Suppressor macrophage treated with lipopolysaccharide for 1 hour (primary cell): ENCODE results near the gene CACNA1C.

Experiments used
- DNase-seq, 3 donors: peaks; one replicate each; pipeline ENCODE4 v3.0.0-alpha.2; 2020 to 2022

CACNA1C gene

DNA sequence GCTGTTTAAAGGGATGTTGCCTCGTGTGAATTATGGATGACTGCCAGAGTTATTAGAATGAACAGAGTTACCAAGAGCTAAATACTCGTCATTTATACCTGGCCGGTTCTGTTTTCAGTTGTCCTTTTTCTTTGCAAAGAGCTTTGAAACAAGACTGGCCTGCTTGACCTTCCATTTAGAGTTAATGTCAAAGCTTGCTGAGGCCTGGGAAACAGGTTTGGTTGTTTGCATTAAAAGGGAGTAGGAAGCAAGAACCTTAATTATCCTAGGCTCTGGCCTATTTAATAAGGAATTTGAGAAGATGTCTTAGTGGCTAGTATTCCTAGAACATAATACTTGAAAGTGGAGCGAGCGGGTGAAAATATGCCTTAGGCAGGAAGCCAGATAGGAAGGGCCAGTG lies 233.3 kb downstream of the CACNA1C start:
- no peak for DNase-seq

DNA sequence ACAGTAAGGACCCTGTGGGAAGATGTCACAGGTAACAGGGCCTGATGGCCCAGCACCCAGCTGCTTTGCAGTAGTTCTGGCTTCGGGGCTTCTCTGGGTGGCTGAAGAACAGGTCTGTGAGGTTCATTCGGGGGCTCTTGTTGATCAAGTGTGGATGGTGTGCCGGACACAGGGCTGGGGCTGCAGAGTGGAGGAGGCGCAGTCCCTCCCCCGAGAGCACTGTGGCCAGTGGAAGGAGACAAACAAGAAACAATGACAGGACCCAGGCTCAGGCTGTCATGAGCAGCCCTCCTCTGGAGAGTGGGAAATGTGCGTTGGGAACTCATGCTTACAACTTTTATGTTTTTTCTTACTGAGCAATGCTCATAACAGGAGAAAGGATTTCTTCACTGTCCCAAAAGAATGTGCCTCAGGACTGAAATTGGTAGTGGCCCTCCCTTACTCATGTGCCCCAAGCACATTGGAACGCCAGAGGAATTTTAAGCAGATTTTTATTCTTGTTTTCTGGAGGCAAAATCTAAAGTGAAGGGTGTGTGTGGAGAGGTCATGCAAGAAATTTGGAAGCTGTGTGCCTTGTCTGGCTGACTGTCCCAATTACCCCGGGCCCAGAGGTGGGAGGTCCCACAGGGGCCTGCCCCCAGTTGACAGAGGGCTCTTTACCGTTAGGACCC lies 233.8 kb downstream of the CACNA1C start:
- no peak for DNase-seq

DNA sequence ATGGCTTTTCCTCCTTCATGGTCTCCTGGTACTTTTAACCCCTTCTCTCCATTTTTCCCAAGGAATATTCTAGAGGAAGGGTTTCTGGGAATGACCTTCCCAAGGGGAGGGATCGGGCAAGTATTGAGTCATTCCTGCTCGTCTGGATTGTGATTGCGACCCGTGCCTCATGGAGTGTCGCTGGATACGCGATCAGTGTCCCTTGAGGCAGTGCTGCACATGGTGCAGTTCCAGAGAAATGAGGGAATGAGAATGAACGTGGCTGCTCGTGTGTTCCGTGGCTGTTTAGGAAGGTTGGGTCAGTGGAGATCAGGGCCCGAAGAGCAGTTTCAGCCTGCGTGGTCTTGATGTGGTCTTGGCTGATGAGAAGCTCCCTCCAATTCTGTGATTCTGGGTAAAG lies 234.4 kb downstream of the CACNA1C start:
- no peak for DNase-seq

DNA sequence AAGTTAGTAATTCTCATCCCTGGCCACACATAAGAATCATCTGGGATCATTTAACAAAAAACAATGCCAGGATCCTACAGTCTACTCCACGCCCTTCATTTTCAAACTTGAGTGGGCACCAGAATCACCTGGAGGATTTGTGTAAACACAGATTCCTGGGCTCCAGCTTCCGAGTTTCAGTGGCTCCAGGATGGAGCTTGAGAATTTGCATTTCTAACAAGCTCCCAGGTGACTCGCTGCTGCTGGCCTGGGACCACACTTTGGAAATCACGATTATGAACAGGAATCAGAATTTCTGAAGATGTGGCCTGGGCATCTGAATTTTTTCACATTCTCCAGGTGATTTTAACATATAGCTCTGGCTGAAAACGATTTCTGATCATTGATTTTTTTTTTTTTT lies 234.8 kb downstream of the CACNA1C start:
- no peak for DNase-seq

DNA sequence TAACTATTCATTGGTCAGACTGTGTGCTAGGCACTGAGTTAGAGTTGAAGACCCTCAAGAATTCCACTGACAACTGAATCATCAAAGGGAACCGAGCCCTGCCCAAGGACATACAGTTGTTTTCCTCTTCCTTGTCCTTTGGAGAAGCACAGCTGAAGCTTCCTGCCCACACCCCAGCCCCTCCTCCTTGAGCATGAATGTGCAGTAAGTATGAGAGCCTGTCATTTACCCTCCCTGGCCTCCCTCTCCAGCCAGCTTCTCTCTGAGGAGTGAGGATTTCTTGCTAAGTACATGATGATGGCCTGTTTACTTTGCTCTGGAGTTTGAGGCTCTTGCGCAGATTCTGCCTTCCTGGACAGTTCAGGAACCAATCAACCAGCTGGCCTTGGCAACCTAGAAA lies 235.2 kb downstream of the CACNA1C start:
- DNase-seq = peak; percentile 63 to 74 (median 70)

DNA sequence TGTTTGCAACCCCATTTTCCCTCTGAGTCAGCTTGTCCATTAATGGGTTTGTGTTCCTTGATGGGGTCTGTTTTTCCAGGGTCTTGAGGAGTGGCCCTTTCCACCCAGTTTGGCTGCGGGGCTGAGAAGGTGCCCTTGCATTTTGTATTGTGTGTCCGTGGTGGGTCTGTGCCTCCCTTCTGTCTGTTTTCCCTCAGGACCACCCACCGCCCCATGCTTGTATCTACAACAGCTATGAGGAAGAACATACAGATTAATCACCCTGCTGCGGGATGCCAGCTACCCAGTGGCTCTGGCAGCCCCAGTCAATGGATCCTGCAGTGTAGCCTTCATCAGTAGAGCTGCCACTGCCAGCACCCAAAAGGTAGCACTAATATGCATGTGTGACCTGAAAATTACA lies 235.7 kb downstream of the CACNA1C start:
- DNase-seq = no peak

DNA sequence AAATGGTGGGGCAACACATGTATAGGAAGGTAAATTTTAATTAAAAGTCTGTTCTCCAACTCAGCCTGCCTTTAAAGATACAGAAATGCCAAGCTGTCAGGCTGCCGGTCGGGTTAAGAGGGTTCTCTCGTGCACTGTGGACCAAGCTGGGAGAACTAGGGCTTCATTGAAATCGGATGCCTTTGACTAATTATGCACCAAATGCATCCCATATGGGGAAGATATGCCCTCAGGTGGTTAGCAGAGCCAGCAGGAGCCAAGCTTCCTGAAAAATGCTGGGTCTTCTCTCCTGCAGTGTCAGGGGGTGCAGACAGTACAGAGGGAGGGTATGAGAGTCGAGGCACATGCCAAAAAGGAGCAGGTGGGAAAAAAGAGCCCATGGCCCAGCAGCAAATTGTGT lies 236.1 kb downstream of the CACNA1C start:
- no peak for DNase-seq

DNA sequence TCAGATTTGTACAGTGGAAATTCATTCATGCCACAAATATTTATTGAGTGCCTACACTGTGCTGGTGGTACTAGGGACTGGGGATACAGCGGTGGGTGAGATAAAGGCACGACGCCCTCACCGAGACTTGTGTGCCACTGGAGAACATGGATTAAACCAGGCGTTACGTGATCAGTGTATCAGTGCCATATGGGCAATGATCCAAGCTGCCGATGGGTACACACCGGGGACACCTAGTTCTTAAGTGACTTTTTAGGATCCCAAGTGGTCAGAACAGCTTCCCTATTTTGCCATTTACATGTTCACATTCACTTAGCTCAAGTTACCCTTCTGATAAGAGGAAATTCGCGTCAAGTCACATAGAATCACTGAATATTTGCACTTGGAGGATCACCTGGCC lies 236.7 kb downstream of the CACNA1C start:
- DNase-seq = no peak

DNA sequence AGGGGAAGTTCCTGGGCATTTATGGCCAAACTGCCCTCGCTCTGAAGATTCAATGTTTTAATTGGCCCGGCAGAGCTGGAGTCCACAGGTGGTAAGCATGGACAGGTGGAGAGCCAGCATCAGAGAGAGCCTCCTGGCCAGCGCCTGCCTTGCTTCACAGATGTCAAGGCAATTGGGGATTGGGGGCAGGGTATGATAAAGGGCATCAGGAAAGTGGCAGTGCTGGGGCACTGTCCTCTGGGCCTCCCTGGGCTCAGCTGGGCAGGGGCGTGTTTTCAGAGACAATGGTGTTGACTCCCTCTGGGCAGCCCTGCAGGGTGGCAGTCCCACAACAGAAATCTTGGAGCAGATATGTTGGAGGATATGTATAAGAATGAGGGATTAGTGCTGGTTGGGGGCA lies 237.3 kb downstream of the CACNA1C start:
- DNase-seq = no peak

DNA sequence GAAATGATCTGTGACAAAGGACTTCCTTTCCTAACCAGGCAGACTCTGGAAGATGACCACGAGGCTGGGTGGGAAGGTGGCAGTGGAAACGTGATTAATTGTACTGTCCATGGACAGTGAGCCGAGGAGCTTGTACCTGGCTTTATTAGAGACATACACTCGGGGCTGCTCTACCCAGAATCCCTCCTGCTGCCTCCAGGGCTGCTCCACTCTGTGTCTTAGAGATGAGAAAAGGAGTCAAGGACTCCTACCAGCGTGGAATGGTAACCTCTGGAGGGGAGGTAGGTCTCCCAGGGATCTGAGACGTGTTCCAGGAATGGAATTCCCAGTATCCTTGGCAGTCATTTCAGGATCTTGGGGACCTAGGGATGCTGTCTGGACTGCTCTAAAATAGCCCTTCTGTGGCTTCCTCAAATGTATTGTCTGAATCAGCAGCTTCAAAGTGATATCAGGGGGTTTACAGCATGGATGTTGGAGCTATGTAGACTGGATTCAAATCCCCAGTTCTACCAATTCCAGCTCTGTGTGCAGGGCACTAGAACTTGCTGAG lies 237.8 kb downstream of the CACNA1C start:
- DNase-seq = no peak

DNA sequence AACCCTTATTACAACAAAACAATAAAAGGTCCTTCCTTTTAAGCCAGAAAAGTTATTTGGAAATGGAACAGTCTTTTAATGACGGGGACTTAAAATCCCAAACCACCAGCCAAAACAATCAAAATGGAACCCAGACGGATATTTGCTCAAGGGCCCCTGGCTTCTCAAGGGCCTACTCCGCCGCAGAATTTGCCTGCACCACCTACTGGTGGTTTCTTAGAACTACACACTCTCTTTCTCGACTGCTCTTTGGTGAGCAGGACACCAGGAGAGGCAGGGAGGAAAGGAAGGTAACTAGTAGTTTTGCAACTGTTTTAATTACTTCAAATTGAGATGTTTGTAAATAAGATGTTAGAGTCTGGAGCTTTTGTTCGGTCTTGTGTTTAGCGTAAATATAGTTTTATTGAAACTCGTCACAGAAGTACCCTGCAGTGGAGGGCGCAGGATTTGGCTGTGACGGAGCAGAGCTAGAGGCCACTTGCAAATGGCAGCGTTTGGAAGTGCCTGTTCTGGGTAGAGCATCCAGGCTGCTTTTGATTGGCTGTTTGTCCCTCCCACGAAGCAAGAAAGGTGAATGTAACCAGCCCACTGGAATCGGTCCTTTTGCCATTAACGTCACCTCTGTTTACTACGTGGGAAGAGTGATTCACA lies 238.5 kb downstream of the CACNA1C start:
- peak; percentile 67 to 71 (median 68) for DNase-seq

DNA sequence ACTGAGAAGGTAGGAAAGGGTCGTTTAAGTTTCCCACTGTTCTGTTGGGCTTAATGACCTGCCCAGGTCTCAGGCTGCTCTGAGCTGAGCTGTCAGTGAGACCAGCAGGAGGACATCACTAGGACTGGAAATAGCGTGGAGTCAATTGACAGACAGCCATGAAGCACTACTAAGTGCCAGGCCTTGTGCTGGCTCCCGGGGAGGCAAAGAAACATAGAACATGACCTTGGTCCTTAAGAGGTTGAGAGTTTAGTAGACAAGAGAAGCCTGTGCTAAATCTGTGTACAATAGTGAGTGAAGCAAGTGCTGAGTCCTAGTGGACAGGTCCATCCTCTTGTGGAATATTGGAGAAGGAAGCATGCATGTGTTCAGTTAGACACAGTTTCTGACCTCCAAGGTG lies 239.2 kb downstream of the CACNA1C start:
- no peak for DNase-seq

DNA sequence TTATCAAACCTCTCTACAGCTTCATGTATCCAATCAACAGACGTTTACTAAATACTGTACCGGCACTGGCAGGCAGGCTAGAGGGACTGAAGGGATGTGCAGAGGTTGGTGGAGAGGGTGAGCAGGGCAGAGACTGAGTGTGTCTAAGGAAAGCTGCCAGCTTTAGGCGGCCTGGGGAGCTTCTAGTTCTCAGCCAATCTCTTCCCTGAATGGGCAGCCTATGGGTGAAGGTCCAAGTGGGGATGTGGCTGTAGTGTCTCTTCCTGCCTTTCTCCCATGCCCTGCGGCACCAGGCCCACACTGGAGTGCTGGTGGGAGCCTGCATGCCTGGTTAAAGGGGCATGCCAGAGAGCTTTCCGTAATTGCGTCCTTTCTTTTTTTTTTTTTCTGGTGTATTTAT lies 239.8 kb downstream of the CACNA1C start:
- no peak for DNase-seq

DNA sequence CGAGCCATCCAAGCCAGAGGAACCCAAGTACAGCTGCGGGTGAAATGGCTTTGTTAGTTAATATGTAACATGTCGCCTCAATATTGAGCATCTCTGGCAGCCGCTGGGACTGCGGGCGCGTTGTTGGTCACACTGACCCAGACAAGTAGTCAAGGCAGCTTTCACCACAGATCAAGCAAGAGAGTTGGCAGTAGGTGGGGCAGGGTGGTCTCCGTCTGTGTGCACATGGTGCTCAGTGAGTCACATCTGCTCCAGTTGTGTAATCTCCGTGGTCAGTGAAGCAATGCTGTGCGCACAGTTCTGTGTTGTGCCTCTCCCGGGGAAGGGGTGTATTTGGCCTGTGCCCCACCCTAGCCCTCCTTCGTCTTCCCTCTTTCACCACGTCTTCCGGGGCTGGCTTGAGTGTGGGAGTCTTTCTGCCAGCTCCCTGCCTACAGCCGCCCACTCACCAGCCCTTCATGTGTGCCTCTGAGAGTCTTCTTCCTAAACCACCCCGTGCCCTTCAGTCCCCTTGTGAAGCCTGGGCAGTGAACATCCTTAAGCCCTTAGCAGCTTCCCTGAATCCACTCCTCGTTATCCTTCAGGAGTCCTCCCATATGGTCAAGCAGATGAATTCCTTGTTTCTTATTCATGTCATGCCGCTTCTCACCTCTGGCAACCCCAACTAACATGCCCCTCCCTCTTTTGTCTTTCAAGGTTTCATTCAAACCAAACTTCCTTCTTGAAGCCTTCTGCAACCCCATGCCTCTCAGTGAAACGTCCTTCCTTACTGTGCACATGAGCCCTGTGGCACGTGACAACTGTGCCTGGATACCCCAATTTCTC lies 242.1 kb downstream of the CACNA1C start:
- peak; percentile 79 to 85 (median 84) for DNase-seq

DNA sequence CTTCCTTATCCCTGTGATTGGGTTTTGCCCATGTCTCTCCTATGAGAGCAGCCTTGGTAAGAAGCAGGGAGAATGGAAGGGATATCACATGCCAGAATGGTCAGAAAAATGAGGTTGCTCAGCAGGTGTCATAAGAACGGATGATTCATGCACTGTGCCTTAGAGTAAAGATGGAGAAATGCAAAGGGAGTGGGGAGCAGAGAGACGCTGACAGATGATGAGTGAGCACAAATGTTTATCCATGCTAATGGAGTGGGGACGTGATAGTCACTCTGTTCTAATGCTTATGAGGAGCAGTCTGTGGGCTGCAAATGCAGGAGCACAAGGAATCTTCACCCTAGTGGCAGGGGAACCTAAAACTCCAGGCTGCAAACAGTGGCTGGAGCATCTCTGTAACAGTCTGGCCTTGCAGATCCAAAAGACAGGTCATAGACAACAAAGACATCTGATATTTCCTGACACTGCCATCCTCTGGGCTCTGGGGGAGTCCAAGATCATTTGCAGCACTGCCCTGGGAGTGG lies 243.2 kb downstream of the CACNA1C start:
- peak; percentile 81 to 95 (median 88) for DNase-seq

DNA sequence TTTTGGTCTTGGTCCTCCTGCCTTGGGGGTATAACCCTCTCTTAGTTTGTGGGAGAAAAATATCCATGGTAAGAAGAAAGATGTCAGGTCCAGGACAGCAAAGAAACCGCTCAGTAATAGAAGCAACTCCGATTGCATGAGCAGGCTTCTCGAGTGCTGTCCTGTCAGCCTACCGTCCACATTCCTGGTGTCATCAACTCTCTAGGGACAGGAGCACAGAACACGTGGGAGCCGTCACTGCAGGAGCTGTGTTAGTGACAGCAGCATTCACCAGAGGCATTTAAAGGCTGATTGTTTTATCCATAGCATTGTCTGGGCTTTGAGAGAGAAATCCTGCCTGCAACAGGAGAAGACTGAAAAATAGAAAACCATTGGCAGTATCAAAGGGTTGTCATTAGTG lies 244.2 kb downstream of the CACNA1C start:
- DNase-seq = no peak

DNA sequence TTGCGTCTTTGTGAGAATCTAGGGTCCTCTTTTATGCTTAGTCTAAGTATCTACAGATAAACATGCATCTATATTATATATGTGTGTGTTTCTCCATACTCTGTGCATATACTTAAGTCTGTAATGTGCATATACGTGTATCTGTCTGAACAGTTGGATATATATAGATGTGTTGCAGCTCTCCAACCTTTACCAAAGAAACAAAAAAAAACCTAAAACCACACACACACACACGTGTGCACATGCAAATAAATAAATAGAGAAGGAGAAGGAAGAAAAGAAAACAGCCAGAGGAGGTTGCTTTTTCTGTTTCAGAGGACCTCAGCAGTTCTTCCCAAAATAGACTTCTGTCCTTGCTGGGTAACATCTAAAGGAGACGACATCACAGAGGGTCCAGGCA lies 244.9 kb downstream of the CACNA1C start:
- DNase-seq = no peak

DNA sequence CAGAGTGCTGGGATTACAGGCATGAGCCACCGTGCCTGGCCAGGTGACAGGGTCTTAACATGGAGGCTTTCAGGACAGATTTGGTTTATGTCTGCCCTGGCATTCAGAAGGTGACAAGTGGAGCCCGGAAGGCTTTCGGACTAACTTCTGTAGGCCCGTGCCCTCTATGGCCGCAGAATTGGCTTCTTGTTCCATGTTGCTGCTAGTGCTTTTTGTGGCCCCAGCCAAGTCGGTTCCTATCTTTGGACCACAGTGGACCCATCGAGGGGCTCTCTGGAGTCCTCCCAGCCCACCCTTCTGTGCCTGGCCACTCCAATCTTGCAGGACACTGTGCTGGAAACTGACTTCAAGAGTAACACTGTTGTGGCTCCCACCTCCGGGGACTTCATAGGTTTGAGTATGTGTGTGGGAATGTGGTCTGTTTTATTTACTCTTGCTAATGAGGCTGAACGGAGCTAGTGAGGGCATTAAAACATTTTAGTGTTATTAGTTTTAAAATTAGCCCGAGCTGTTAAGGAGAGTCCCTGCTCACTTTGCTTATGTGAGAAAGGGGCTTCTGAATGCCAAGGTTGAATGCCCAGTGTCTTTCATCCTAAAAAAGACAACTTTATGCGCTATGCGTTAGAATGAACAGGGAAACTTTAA lies 245.9 kb downstream of the CACNA1C start:
- DNase-seq = no peak

DNA sequence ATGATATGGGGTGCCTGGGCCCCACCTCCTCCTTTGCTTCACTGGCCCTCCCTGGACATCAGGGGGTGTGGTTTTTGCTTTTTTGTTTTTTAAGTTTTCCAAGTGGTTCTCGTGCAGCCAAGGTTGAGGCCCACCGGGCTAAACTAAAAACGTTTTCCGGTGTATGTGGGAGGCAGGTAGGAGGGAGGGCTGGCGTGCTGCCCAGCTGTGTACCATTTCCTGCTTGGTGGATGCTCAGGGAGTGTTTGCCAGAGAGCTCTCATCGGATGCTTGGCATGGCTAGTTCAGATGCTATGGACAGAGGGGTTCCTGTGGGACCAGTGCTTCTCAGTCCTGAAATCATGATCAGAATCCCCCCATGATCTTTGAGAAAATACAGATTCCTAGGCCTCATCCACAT lies 246.4 kb downstream of the CACNA1C start:
- no peak for DNase-seq

DNA sequence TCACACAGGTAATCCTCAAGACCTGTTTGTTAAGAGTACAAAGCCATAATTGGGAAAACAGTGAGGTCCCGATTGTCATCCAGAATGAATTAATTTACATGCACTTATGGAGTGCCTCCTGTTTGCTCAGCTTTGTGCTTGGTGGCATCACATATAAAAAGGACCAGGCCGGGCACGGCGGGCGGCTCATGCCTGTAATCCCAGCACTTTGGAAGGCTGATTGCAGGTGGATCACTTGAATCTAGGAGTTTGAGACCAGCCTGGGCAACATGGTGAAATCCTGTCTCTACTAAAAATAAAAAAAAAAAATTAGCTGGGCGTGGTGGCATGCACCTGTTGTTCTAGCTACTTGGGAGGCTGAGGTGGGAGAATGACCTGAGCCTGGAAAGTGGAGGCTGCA lies 247.4 kb downstream of the CACNA1C start:
- no peak for DNase-seq

DNA sequence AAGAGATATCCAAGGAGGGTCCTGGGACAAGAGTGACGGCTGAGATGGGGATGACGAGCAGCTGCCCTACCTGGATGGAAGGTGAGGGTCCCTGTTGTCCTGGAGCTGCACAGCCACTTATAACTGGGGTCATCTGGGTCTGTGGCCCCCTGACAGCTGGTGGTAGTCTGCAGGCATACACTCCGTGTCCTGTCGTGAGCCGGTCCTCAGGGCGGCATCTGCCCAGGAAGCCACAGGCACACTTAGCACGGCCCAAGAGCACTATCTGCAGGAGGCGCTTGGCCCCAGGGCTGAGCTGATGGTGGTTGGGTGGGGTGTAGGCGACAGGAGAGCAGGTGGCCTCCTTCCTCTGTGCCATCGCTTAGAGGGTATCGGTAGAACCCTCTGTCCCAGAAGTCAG lies 248.1 kb downstream of the CACNA1C start:
- no peak for DNase-seq

DNA sequence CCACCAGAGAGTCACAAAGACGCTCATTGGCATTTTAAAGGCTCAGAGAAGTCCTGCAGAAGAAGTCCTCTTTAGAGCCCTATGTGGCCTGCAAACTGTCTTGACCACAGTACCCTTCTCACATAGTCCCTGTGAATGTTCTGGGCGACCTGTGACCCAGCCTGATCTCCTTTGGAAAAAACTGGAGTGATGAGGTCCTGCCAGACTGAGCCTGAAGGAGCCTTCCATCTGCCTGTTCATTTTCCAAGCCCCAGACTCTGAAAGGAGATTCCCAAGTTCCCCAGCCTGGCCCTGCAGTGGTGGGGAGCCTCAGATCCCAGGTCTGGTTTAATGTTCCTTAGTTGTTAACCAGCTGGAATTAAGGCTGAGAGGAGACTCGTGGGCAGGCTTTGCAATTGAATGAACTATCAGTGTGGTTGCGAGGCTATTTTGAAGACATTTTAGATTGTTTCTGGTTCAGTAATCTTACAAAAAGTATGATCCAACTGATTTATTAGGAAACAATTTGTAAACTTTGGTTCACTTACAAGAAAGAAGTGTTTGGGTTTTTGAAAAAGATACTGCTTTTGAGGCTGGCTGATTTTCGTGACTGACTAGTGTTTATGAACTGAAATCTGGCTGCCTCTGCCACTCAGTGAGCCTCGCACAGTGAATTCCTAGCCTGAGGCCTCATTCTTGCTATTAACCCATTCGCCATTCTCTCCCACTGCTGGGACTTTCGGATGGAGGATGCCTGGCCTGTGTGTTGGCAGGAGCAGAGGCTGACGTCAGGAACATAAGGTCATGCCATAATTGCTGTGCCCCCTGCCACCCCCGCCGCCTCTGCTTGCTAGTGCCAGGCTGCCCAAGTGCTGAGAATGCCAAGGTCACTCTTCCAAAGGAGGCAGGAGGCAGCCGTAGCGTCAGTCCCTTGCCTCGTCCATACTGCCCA lies 249.0 kb downstream of the CACNA1C start:
- DNase-seq = no peak
